ENCODE data around the gene TINAGL1.

- no peak for TF ChIP-seq ZNF136 (CRISPR knock-in tag; IDR thresholded peaks at IDR 0.05; ENCODE audit: low read depth)
- no peak for TF ChIP-seq MLX (CRISPR knock-in tag; IDR thresholded peaks at IDR 0.05)
- no peak for TF ChIP-seq SP140L (CRISPR knock-in tag; IDR thresholded peaks at IDR 0.05; ENCODE audit: borderline replicate concordance)
- no peak for TF ChIP-seq CTCF (CRISPR knock-in tag; IDR thresholded peaks at IDR 0.05)
- TF ChIP-seq ZNF556 (CRISPR knock-in tag; IDR thresholded peaks at IDR 0.05; ENCODE audit: borderline replicate concordance) = no peak
- no peak for TF ChIP-seq MEIS1 (CRISPR knock-in tag; IDR thresholded peaks at IDR 0.05; ENCODE audit: borderline replicate concordance)
- no peak for TF ChIP-seq ZNF121 (CRISPR knock-in tag; IDR thresholded peaks at IDR 0.05)
- no peak for TF ChIP-seq ZNF766 (CRISPR knock-in tag; IDR thresholded peaks at IDR 0.05; ENCODE audit: borderline replicate concordance)
- TF ChIP-seq MAX (IDR thresholded peaks at IDR 0.05) = no peak
- no peak for TF ChIP-seq SYNCRIP (IDR thresholded peaks at IDR 0.05; ENCODE audit: insufficient read depth, low read depth, low read length)
- TF ChIP-seq NBN (conservative IDR thresholded peaks at IDR 0.05) = no peak
Measured at GRCh38 chr1:31581821-31582810, 5.8 kb downstream of the TINAGL1 start.

All from HepG2 (cell line).